Esophagus squamous epithelium (tissue), 4 donors: ENCODE data around the gene TSPEAR.

Experiments used
- CTCF ChIP-seq, 6 experiments: fragments of 450-650 bp in 4 of 6; fragments of 200-600 bp in 2 of 6; sonication (generic) in 2 of 6; IDR thresholded peaks; one replicate each; pipeline ENCODE4 v1.5.1; 2016 to 2019; ENCODE audit warnings: antibody characterized with exemption in 6 of 6, mild to moderate bottlenecking in 4 of 6, moderate library complexity in 4 of 6
- POLR2A ChIP-seq, 4 donors: fragments of 450-650 bp; IDR thresholded peaks; one replicate each; pipeline ENCODE4 v1.6.1; 2017; ENCODE audit warnings: antibody characterized with exemption in 4 of 4, mild to moderate bottlenecking in 4 of 4, moderate library complexity in 3 of 4

DNA sequence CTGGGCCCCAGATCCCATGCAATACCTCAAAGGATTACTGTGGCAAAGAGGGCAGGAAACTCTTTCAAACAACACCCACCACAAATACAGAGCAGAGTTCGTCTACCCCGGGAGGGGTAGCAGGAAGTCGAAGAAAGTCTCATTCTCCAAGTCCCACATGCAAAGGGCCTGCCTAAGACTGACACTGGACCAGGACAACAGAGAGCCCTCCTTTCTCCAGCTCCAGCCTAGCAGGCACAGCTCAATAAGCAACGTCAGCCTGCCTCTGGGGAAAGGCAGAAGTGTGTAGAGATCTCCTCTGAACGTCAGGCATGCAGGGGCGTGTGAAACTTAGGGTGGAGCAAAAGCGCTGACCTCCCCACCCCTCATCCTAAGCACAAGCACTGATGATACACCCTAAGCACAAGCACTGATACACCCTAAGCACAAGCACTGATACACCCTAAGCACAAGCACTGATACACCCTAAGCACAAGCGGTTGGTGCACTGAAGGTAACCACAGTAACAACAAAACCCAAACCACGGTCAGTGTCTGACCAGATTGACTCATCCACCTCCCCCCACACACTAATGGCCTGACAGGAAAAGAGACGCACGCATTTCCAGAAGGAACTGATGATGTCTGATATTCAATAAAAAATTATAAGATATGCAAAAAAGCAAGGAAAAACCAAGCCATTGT lies 52.3 kb downstream of the TSPEAR start:
- TF ChIP-seq CTCF (IDR thresholded peaks at IDR 0.05) = no peak
- TF ChIP-seq POLR2A (IDR thresholded peaks at IDR 0.05) = no peak
